Measurements from ENCODE around the gene LRRC4C. TPM values are rescaled to one million over a fixed set of nuclear protein-coding genes. Genes with fewer than 3 reads are reported as not detected.

Gene LRRC4C
- polyA plus RNA-seq, 1 donor: 3.9 TPM

DNA sequence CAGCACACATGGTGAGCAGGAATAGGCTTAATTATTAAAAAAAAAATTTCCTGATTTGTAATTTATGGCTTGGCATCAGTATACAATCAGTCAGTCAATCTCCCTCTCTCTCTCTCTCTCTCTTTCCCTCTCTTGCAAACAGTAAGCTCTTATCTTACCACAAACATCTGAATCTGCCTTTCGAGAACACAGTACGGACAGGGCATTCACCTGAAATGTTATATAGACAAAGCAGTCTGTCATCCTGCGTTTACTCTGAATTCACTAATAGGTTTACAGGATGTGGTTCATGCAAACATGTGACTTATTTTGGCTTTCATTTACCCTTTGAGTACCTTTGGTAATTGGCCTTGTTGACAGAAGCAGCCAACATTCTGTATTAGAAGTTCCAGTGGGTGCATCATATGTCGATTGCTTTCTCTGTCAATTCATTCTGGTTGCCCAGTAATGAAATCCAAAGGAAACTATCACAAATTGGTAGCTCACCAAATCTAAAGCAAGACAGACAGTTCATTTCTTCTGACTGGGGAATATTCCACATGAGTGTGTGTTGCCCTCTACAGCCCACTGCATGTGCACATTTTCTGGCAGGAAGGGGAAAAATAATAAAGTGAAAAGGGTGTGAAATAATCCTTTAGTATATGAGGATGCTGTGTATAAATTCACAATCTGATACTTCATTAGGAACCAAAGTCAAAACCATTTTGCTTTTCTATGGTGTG lies 1058.2 kb downstream of the LRRC4C start:
- Histone ChIP-seq H3K36me3 (ENCODE audit: control insufficient read depth, insufficient read depth, low read length) (no peaks in the 10 kb centered on the region), H3K27ac (ENCODE audit: low read length) (no peak overlapping the region), H3K4me1 (ENCODE audit: control insufficient read depth, insufficient read depth, low read length) (no peaks in the 10 kb centered on the region), H3K4me3 (ENCODE audit: low read length) (no peak overlapping the region), H3K27me3 (ENCODE audit: control insufficient read depth, insufficient read depth, low read length) (no peaks in the 10 kb centered on the region), H3K9me3 (ENCODE audit: control insufficient read depth, low read depth, low read length) (no peaks in the 10 kb centered on the region)
- WGBS (ENCODE audit: insufficient coverage, low lambda C conversion rate): no CpG with 5 or more reads among the region's 4 CpGs
- DNase-seq: no peak

DNA sequence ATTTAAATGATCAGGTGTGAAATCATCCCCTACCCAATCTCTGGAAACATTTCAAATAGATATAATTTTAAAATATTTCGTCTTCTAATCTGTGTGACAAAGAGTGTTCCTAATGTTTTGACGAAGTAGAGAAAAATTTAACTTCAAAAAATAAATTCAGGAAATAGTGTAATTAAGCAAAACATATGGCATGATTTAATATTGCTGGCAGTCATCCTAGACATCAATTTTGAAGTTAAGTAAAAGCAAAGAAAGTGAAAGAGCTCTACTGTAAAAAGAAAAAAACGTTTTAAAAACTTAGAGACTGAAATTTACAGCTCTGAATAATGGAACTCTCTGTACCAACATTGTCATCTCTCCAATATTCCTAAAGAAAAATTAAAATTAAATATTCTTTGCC lies 1062.3 kb downstream of the LRRC4C start:
- Histone ChIP-seq H3K27ac (ENCODE audit: low read length) (no peak overlapping the region), H3K27me3 (ENCODE audit: control insufficient read depth, insufficient read depth, low read length) (no peaks in the 10 kb centered on the region), H3K36me3 (ENCODE audit: control insufficient read depth, insufficient read depth, low read length) (no peaks in the 10 kb centered on the region), H3K9me3 (ENCODE audit: control insufficient read depth, low read depth, low read length) (no peaks in the 10 kb centered on the region), H3K4me3 (ENCODE audit: low read length) (no peak overlapping the region), H3K4me1 (ENCODE audit: control insufficient read depth, insufficient read depth, low read length) (no peaks in the 10 kb centered on the region)
- DNase-seq: no peak
- WGBS (ENCODE audit: insufficient coverage, low lambda C conversion rate): 46% methylated on average over 3 of the region's 3 CpGs

DNA sequence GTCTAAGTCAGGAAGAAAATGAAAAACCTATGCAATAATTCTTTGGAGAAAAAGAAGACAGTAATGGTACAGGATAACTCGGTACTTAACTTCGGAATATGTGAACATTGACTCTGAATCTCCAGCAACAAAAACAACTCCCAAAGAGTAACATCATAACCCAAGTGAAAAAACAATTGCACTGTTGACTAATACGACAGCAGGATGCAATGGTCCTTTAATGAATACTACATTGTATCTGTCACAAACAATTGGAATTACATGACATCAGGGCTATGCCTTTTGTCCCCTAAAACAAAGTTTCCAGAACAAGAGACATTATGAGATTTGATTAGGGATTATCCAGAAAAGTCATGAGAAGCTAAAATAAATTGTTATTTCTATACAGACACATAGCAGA lies 1065.9 kb downstream of the LRRC4C start:
- Histone ChIP-seq H3K4me1 (ENCODE audit: control insufficient read depth, insufficient read depth, low read length) (no peaks in the 10 kb centered on the region), H3K9me3 (ENCODE audit: control insufficient read depth, low read depth, low read length) (no peaks in the 10 kb centered on the region), H3K4me3 (ENCODE audit: low read length) (no peak overlapping the region), H3K27ac (ENCODE audit: low read length) (no peak overlapping the region), H3K36me3 (ENCODE audit: control insufficient read depth, insufficient read depth, low read length) (no peaks in the 10 kb centered on the region), H3K27me3 (ENCODE audit: control insufficient read depth, insufficient read depth, low read length) (no peaks in the 10 kb centered on the region)
- 100% methylated on average over 1 of the region's 3 CpGs for WGBS (ENCODE audit: insufficient coverage, low lambda C conversion rate)
- no peak for DNase-seq

DNA sequence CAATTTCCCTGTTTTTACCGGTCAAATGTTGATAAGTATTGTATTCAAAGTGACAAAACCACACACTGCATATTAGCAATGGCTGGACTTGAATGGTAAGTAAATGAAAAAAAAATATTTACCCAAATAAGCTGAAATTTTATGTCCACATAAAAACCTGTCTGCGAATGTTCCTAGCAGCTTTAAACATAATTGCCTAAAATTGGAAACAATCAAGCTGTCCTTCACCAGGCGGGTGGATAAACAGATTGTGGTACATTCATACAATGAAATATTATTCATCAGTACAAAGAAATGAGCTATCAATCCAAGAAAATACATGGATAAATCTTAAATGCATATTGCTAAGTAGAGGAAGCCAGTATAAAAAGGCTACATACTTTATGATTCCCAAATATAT lies 1067.8 kb downstream of the LRRC4C start:
- H3K9me3 ChIP-seq (ENCODE audit: control insufficient read depth, low read depth, low read length): no peaks in the 10 kb centered on the region
- WGBS (ENCODE audit: insufficient coverage, low lambda C conversion rate): 86% methylated on average over 1 of the region's 3 CpGs

DNA sequence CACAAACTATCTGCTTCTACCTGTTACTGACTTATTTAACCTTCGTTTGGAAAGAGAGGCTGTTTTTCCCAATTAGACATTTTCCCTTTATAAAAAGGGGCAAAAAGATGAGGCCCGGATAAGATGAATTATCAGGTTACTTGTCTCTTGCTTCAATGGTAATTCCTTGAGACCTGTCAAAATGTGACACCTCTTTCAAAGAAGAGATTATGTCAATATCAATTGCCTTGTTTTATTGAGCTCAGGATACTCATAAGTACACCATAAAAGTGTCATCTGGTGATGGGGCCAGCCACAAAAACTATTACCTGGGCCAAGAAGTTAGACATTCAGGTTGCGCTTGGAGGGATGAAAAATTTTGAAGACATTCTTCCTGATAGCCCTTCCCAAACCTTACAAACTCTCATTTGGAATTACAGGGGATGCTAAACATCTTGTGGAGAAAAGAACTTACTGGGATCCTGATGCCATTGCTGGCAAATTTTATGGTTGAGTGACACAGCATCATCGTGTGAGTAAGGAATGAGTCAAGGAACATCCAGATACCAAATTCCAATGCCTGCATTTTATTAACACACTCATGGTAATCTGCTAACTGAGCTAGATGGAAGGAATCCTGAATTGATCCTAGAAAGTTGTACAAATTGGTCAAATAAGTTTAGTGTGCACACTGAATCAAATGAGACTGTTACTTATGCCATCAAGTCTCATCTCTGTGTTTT lies 1071.2 kb downstream of the LRRC4C start:
- Histone ChIP-seq H3K27me3 (ENCODE audit: control insufficient read depth, insufficient read depth, low read length) (no peaks in the 10 kb centered on the region), H3K4me3 (ENCODE audit: low read length) (no peak overlapping the region), H3K36me3 (ENCODE audit: control insufficient read depth, insufficient read depth, low read length) (no peaks in the 10 kb centered on the region), H3K4me1 (ENCODE audit: control insufficient read depth, insufficient read depth, low read length) (no peaks in the 10 kb centered on the region), H3K27ac (ENCODE audit: low read length) (no peak overlapping the region), H3K9me3 (ENCODE audit: control insufficient read depth, low read depth, low read length) (no peaks in the 10 kb centered on the region)
- WGBS (ENCODE audit: insufficient coverage, low lambda C conversion rate): 60% methylated on average over 1 of the region's 4 CpGs
- no peak for DNase-seq

More for the DNA sequence above, 1067.8 kb downstream of the LRRC4C start:
- no peak overlapping the region for H3K27ac ChIP-seq (ENCODE audit: low read length)
- H3K4me3 ChIP-seq (ENCODE audit: low read length): no peak overlapping the region
- no peak for DNase-seq
- H3K4me1 ChIP-seq (ENCODE audit: control insufficient read depth, insufficient read depth, low read length): no peaks in the 10 kb centered on the region
- no peaks in the 10 kb centered on the region for H3K36me3 ChIP-seq (ENCODE audit: control insufficient read depth, insufficient read depth, low read length)
- no peaks in the 10 kb centered on the region for H3K27me3 ChIP-seq (ENCODE audit: control insufficient read depth, insufficient read depth, low read length)

DNA sequence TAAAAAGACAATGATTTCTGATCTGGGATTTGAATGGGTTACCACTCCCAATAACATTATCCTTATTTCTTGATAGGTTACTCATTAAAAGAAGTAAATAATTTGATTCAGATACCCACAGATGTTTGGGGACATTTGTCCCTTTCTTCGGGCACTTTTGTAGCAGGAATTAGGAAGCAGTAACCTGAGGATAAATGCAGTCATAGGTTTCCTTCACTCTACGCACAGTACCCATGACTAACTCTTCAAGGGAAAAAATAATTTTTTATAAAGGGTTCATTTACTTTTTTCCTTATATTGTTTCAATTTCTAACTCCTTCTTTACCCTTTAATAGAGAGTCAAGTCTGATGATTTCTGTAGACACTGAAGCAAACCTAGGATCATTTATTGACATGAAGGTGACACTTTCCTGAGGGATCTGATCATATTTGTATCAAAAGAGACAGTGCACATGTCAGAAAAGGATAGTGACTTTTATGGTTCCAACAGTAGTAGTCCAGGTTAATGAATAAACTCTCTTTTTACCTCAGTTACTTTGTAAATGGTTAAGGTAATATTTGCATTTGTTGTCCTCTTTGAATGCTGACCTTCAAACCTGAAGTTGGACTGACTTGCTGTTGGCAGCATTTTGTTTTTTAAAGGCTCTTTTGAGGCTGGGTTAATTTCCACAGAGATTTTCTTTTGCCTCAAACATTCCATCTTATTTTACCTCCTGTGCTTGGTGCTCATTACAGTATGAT lies 1072.0 kb downstream of the LRRC4C start:
- no CpG with 5 or more reads among the region's 2 CpGs for WGBS (ENCODE audit: insufficient coverage, low lambda C conversion rate)
- H3K27ac ChIP-seq (ENCODE audit: low read length): no peak overlapping the region

DNA sequence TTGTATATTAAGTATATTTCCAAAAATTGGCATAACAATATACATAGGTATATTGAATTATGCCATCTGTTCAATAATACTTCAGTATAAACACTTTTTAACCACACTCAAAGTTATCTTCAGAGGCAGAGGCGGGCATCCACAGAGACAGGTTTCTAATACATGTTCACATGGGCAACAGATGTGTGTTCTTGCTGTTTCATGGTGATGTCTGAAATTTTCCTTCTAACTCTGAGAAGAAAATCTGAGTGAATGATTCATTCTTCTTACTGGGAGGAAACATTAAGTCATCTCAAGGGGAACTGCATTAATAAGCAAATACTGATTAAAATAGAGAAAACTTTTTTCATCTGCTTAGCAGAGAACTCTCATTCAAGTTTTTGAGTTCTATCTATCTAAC lies 1074.5 kb downstream of the LRRC4C start:
- Histone ChIP-seq H3K36me3 (ENCODE audit: control insufficient read depth, insufficient read depth, low read length) (no peaks in the 10 kb centered on the region), H3K27ac (ENCODE audit: low read length) (no peak overlapping the region), H3K4me1 (ENCODE audit: control insufficient read depth, insufficient read depth, low read length) (no peaks in the 10 kb centered on the region), H3K27me3 (ENCODE audit: control insufficient read depth, insufficient read depth, low read length) (no peaks in the 10 kb centered on the region), H3K4me3 (ENCODE audit: low read length) (no peak overlapping the region), H3K9me3 (ENCODE audit: control insufficient read depth, low read depth, low read length) (no peaks in the 10 kb centered on the region)
- WGBS (ENCODE audit: insufficient coverage, low lambda C conversion rate): no CpG with 5 or more reads among the region's 1 CpG
- no peak for DNase-seq

More for the DNA sequence above, 1072.0 kb downstream of the LRRC4C start:
- Histone ChIP-seq H3K4me3 (ENCODE audit: low read length) (no peak overlapping the region), H3K4me1 (ENCODE audit: control insufficient read depth, insufficient read depth, low read length) (no peaks in the 10 kb centered on the region), H3K27me3 (ENCODE audit: control insufficient read depth, insufficient read depth, low read length) (no peaks in the 10 kb centered on the region), H3K36me3 (ENCODE audit: control insufficient read depth, insufficient read depth, low read length) (no peaks in the 10 kb centered on the region), H3K9me3 (ENCODE audit: control insufficient read depth, low read depth, low read length) (no peaks in the 10 kb centered on the region)
- no peak for DNase-seq

DNA sequence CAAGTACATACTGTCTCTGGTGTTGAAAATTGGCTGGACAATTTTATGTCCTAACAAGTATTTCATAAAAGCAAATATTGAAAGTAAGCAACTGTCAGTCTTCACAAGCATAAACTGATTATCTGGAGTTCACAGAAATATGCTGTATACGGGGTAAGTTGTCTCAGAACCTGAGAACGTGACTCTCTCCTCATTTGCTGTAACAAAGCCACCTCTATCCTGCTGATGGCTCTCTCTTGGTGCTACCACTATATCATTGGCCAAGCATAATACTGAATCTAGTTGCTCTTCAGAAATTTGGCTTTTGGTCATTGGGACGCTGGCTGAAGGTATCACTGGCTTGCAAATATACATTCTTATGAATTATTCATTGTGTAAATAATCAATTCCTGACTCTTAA lies 1078.0 kb downstream of the LRRC4C start:
- no peaks in the 10 kb centered on the region for H3K27me3 ChIP-seq (ENCODE audit: control insufficient read depth, insufficient read depth, low read length)
- no peaks in the 10 kb centered on the region for H3K36me3 ChIP-seq (ENCODE audit: control insufficient read depth, insufficient read depth, low read length)
- DNase-seq: no peak
- H3K4me1 ChIP-seq (ENCODE audit: control insufficient read depth, insufficient read depth, low read length): no peaks in the 10 kb centered on the region
- no peak overlapping the region for H3K27ac ChIP-seq (ENCODE audit: low read length)
- no peaks in the 10 kb centered on the region for H3K9me3 ChIP-seq (ENCODE audit: control insufficient read depth, low read depth, low read length)
- WGBS (ENCODE audit: insufficient coverage, low lambda C conversion rate): 100% methylated on average over 1 of the region's 3 CpGs
- H3K4me3 ChIP-seq (ENCODE audit: low read length): no peak overlapping the region

DNA sequence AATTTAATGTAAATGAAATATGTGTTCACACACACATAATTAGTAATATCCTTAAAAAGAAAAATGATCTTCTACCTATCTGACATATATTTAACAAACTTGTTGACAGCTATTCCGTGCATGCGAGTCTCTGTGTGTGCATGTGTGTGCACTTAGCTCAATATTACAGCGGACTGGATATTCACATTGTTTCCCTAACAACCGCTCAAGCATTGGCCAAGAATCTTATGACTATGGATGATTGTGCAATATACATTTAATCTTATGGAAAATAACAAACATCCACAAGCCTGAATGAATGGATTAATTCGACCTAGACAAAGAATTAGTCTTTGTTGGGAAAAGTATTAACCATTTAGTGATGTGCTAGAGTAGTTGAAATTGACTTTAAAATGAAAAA lies 1078.6 kb downstream of the LRRC4C start:
- H3K9me3 ChIP-seq (ENCODE audit: control insufficient read depth, low read depth, low read length): no peaks in the 10 kb centered on the region
- no peaks in the 10 kb centered on the region for H3K4me1 ChIP-seq (ENCODE audit: control insufficient read depth, insufficient read depth, low read length)
- H3K4me3 ChIP-seq (ENCODE audit: low read length): no peak overlapping the region
- no peak for DNase-seq
- WGBS (ENCODE audit: insufficient coverage, low lambda C conversion rate): 71% methylated on average over 1 of the region's 5 CpGs
- no peaks in the 10 kb centered on the region for H3K27me3 ChIP-seq (ENCODE audit: control insufficient read depth, insufficient read depth, low read length)
- H3K36me3 ChIP-seq (ENCODE audit: control insufficient read depth, insufficient read depth, low read length): no peaks in the 10 kb centered on the region
- no peak overlapping the region for H3K27ac ChIP-seq (ENCODE audit: low read length)

DNA sequence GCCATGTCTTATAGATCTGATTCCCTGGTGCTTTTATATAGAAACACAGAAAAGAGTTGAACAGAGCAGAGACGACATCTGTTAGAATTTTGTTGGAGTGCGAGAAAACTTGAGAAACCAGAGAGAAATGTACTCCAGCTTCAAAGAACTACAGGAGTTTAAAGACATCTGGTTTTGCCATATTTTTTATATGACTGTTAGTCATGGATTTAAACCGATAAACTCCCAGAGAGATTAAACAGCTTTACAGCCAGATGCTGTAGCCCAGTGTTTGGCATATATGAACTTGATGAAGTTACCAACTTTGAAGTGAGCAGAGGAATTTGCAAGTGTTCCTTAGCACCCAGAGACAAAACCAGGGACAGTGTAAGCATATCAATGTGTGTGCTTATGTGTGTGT lies 1083.1 kb downstream of the LRRC4C start:
- Histone ChIP-seq H3K36me3 (ENCODE audit: control insufficient read depth, insufficient read depth, low read length) (no peaks in the 10 kb centered on the region), H3K9me3 (ENCODE audit: control insufficient read depth, low read depth, low read length) (no peaks in the 10 kb centered on the region), H3K4me1 (ENCODE audit: control insufficient read depth, insufficient read depth, low read length) (no peaks in the 10 kb centered on the region), H3K4me3 (ENCODE audit: low read length) (no peak overlapping the region), H3K27me3 (ENCODE audit: control insufficient read depth, insufficient read depth, low read length) (no peaks in the 10 kb centered on the region), H3K27ac (ENCODE audit: low read length) (no peak overlapping the region)
- WGBS (ENCODE audit: insufficient coverage, low lambda C conversion rate): 100% methylated on average over 2 of the region's 3 CpGs
- no peak for DNase-seq

Data from large intestine (tissue), 3 donors.